K562 (cell line): ENCODE data around the gene LCP2. TPM values are rescaled to one million over a fixed set of nuclear protein-coding genes. Genes with fewer than 3 reads are reported as not detected.
A peak's percentile ranks its signal among the peaks of the same experiment; 100 is the strongest.

ENCODE experiments used
- CBX3 ChIP-seq, 2 experiments: IDR thresholded peaks; 1 replicate in 1 of 2; 2 replicates in 1 of 2; pipeline ENCODE4 v1.6.1; 2012; ENCODE audit warnings: inconsistent platforms in 2 of 2, low read length in 2 of 2, borderline replicate concordance in 1 of 2, control low read depth in 1 of 2
- CREM ChIP-seq: IDR thresholded peaks from 2 replicates; pipeline ENCODE4 v1.6.1; 2014; ENCODE audit warnings: antibody characterized with exemption, low read depth
- CXXC5 ChIP-seq: fragments of 250-450 bp; sonication (Bioruptor Pico); IDR thresholded peaks from 2 replicates; pipeline ENCODE4 v1.8.0; 2022; ENCODE audit warnings: inconsistent platforms, mild to moderate bottlenecking, moderate library complexity
- EP300 ChIP-seq: IDR thresholded peaks from 2 replicates; pipeline ENCODE4 v1.6.1; 2012; ENCODE audit warnings: low read length, improper control_type of control experiment
- ETV6 ChIP-seq, 3 experiments: fragments of 150-350 bp in 1 of 3; sonication (generic) in 1 of 3; formaldehyde crosslinking in 1 of 3; IDR thresholded peaks; 2 replicates each; pipeline versions ENCODE4 v1.6.1 to v1.8.0; 2014 to 2022; ENCODE audit warnings: borderline replicate concordance in 2 of 3, low read depth in 2 of 3, antibody characterized with exemption in 1 of 3, low read length in 1 of 3, mild to moderate bottlenecking in 1 of 3, missing genetic modification reagents in 1 of 3
- KLF1 ChIP-seq: fragments of 450-650 bp; IDR thresholded peaks from 2 replicates; pipeline ENCODE4 v1.6.1; 2016; ENCODE audit warnings: missing genetic modification characterization, missing compliant biosample characterization
- REST ChIP-seq, 2 experiments: fragments of 450-650 bp; formaldehyde crosslinking in 1 of 2; IDR thresholded peaks; 2 replicates each; pipeline versions ENCODE4 v1.4.0 to v1.6.1; 2014 to 2020; ENCODE audit warnings: mild to moderate bottlenecking in 2 of 2, borderline replicate concordance in 1 of 2, low read depth in 1 of 2
- SP1 ChIP-seq: sonication (generic); formaldehyde crosslinking; IDR thresholded peaks from 2 replicates; pipeline ENCODE4 v1.8.1; 2022; ENCODE audit warnings: mild to moderate bottlenecking, missing genetic modification reagents
- TGIF2 ChIP-seq: sonication (generic); formaldehyde crosslinking; IDR thresholded peaks from 2 replicates; pipeline ENCODE4 v1.8.1; 2022; ENCODE audit warnings: mild to moderate bottlenecking, missing genetic modification reagents, moderate library complexity
- UBTF ChIP-seq, 2 experiments: IDR thresholded peaks; 2 replicates each; pipeline ENCODE4 v1.6.1; 2012; ENCODE audit warnings: improper control_type of control experiment in 2 of 2, low read depth in 2 of 2, low read length in 2 of 2, borderline replicate concordance in 1 of 2
- ZNF24 ChIP-seq: fragments of 450-650 bp; IDR thresholded peaks from 2 replicates; pipeline ENCODE4 v1.6.1; 2016
- polyA plus RNA-seq, 8 experiments: library from polyadenylated mRNA; depleted of rRNA in 4 of 8; stranded (reverse) in 5 of 8; unstranded in 3 of 8; fragments of >200 nt; fragmentation: Nextera tagmentation in 2 of 8; fragmentation: Illumina TruSeq in 1 of 8; extraction: Ambion mirVana in 2 of 8; extraction: Trizol in 1 of 8; gene quantifications; 2 replicates each; pipeline versions ENCODE4 v1.2.1 to v1.2.3, GENCODE V29; 2011 to 2014; ENCODE audit warnings: inconsistent platforms in 1 of 8, missing spikeins in 1 of 8
- total RNA-seq, 7 experiments: library from RNA; depleted of rRNA in 6 of 7; stranded (reverse); fragments of >200 nt in 6 of 7; fragmentation: Illumina TruSeq in 2 of 7; extraction: Trizol in 2 of 7; gene quantifications; 2 replicates each; pipeline versions ENCODE4 v1.2.1 to v1.2.3, GENCODE V29; 2011 to 2021; ENCODE audit warnings: low replicate concordance in 1 of 7
- TF ChIP-seq, protein P1 (sequence below): fragments of 250-450 bp; sonication (Bioruptor Pico); IDR thresholded peaks from 2 replicates; pipeline ENCODE4 v1.9.0; 2021; ENCODE audit warnings: mild to moderate bottlenecking, inconsistent platforms

LCP2 gene
- total and polyA plus RNA-seq, 9 of the 15 experiments (the other 6 are each of a cell fraction or from before 2014, with no cell fraction given): 4.0 to 31.3 (median 14.6) TPM

DNA sequence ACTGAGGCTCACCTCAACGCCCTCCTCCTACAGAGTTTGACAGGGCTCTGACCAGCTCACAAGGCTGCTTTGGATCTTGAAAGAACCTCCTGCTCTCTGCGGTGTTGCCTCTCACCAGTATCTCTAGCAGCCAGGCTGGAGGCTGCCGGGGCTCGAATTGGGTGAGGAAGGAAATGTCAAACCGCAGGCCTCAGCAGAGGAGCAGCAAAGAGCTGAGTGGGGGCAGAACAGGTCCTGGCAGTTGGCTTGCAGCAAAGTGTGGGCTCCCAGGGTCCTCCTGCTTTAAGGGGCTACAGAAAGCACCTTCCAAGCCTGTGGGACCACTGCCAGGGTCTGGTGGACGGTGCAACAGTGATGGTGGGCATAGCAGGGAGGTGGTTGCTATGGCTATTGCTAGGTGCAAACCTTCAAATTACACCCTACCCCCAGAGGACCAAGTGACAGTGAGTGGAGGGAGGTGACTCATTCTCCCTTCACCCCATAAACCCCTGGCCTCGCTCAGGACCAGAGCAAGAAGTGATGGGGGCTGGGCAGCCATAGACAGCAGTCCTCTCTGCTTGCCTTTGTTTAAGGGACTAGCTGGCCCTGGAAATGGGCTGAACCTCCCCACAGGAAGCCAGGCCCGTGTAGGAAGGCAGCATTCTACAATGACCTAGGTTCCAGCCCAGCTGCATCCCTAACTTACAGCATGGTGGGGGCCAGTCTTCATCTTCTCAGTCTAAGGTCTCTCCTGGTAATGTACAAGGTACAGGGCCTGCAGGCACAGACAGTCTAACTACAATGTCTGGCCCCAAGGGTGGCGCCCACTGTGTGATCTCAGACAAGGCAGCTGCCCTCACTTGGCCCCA is 18.7 kb downstream of the LCP2 start (continued):
- TF ChIP-seq, protein P1, sequence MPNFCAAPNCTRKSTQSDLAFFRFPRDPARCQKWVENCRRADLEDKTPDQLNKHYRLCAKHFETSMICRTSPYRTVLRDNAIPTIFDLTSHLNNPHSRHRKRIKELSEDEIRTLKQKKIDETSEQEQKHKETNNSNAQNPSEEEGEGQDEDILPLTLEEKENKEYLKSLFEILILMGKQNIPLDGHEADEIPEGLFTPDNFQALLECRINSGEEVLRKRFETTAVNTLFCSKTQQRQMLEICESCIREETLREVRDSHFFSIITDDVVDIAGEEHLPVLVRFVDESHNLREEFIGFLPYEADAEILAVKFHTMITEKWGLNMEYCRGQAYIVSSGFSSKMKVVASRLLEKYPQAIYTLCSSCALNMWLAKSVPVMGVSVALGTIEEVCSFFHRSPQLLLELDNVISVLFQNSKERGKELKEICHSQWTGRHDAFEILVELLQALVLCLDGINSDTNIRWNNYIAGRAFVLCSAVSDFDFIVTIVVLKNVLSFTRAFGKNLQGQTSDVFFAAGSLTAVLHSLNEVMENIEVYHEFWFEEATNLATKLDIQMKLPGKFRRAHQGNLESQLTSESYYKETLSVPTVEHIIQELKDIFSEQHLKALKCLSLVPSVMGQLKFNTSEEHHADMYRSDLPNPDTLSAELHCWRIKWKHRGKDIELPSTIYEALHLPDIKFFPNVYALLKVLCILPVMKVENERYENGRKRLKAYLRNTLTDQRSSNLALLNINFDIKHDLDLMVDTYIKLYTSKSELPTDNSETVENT (CRISPR knock-in tag): no peak
- TF ChIP-seq SP1 (CRISPR knock-in tag) (peak; percentile 28; the same call in 1 of the 2 replicates), ETV6 (IDR thresholded peaks at IDR 0.05; ENCODE audit: borderline replicate concordance in 1 of 2, low read depth in 2 of 2, low read length in 1 of 2) (peak in 1 of 2 experiments; percentile 27; a peak in 1 of 4 replicates), ETV6 (CRISPR knock-in tag; IDR thresholded peaks at IDR 0.05; ENCODE audit: borderline replicate concordance) (no peak), TGIF2 (CRISPR knock-in tag) (no peak), REST (IDR thresholded peaks at IDR 0.05; ENCODE audit: borderline replicate concordance) (0 out of 2 replicates have a peak, but pooled peaks have one; percentile 5), REST (CRISPR knock-in tag; IDR thresholded peaks at IDR 0.05; ENCODE audit: low read depth) (0 out of 2 replicates have a peak, but pooled peaks have one; percentile 28), UBTF (IDR thresholded peaks at IDR 0.05; ENCODE audit: borderline replicate concordance in 1 of 2, low read depth in 2 of 2, low read length in 2 of 2) (no peak), CREM (peak; percentile 56; the same call in 1 of the 2 replicates), EP300 (peak; percentile 49; the same call in 1 of the 2 replicates), CBX3 (IDR thresholded peaks at IDR 0.05; ENCODE audit: borderline replicate concordance in 1 of 2, low read length in 2 of 2) (peak in 1 of 2 experiments; percentile 12; a peak in 1 of 3 replicates), CXXC5 (CRISPR knock-in tag) (0 out of 2 replicates have a peak, but pooled peaks have one; percentile 19), KLF1 (tag) (no peak), ZNF24 (no peak)
